ENCODE results near the gene KRTDAP. TPM values are rescaled to one million over a fixed set of nuclear protein-coding genes. Genes with fewer than 3 reads are reported as not detected.

Gene KRTDAP
- total and polyA plus RNA-seq, 10 of the 15 experiments (the other 5 are each of a cell fraction or from before 2014, with no cell fraction given), result 0.23 TPM; not detected in 9

- no peak for TF ChIP-seq NFYB (IDR thresholded peaks at IDR 0.05; ENCODE audit: insufficient read depth, low read depth, low read length)
- 0 out of 2 replicates have a peak, but pooled peaks have one; percentile 34 for TF ChIP-seq TARDBP (IDR thresholded peaks at IDR 0.05; ENCODE audit: borderline replicate concordance)
- TF ChIP-seq, protein P1, sequence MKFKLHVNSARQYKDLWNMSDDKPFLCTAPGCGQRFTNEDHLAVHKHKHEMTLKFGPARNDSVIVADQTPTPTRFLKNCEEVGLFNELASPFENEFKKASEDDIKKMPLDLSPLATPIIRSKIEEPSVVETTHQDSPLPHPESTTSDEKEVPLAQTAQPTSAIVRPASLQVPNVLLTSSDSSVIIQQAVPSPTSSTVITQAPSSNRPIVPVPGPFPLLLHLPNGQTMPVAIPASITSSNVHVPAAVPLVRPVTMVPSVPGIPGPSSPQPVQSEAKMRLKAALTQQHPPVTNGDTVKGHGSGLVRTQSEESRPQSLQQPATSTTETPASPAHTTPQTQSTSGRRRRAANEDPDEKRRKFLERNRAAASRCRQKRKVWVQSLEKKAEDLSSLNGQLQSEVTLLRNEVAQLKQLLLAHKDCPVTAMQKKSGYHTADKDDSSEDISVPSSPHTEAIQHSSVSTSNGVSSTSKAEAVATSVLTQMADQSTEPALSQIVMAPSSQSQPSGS (IDR thresholded peaks at IDR 0.05; ENCODE audit: low read length), result peak; percentile 76
- no peak for TF ChIP-seq RBBP5 (conservative IDR thresholded peaks at IDR 0.05)
- peak; percentile 100 for TF ChIP-seq SMC3 (IDR thresholded peaks at IDR 0.05; ENCODE audit: borderline replicate concordance, low read length)
- peak; percentile 61; the same call in 1 of the 2 replicates for TF ChIP-seq ZNF24 (IDR thresholded peaks at IDR 0.05)
- no peak for TF ChIP-seq IRF3 (IDR thresholded peaks at IDR 0.05)
- TF ChIP-seq FOXK2 (IDR thresholded peaks at IDR 0.05), result no peak
- no peak for TF ChIP-seq RCOR1 (conservative IDR thresholded peaks at IDR 0.05; ENCODE audit: low read depth, low read length)
- no peak for TF ChIP-seq SMAD1 (IDR thresholded peaks at IDR 0.05; ENCODE audit: low read depth, partially characterized antibody)
- no peak for TF ChIP-seq SPI1 (IDR thresholded peaks at IDR 0.05; ENCODE audit: borderline replicate concordance, insufficient read depth, low read depth, low read length)
- TF ChIP-seq NBN (IDR thresholded peaks at IDR 0.05), result peak; percentile 79
- peak; percentile 48; the same call in 1 of the 2 replicates for TF ChIP-seq TBL1XR1 (IDR thresholded peaks at IDR 0.05; ENCODE audit: low read depth, low read length)
- TF ChIP-seq CREB1 (IDR thresholded peaks at IDR 0.05; ENCODE audit: low read depth), result no peak
- TF ChIP-seq, protein P2, sequence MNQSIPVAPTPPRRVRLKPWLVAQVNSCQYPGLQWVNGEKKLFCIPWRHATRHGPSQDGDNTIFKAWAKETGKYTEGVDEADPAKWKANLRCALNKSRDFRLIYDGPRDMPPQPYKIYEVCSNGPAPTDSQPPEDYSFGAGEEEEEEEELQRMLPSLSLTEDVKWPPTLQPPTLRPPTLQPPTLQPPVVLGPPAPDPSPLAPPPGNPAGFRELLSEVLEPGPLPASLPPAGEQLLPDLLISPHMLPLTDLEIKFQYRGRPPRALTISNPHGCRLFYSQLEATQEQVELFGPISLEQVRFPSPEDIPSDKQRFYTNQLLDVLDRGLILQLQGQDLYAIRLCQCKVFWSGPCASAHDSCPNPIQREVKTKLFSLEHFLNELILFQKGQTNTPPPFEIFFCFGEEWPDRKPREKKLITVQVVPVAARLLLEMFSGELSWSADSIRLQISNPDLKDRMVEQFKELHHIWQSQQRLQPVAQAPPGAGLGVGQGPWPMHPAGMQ (IDR thresholded peaks at IDR 0.05; ENCODE audit: borderline replicate concordance), result no peak
- TF ChIP-seq ATF7 (IDR thresholded peaks at IDR 0.05; ENCODE audit: low read depth), result peak; percentile 62
- no peak for TF ChIP-seq ESRRA (IDR thresholded peaks at IDR 0.05; ENCODE audit: low read length)
- TF ChIP-seq YBX1 (IDR thresholded peaks at IDR 0.05), result peak; percentile 89
- no peak for TF ChIP-seq SIN3A (IDR thresholded peaks at IDR 0.05; ENCODE audit: low read depth, low read length)
- peak in 1 of 2 experiments; percentile 65; a peak in 2 of 4 replicates for TF ChIP-seq EP300 (IDR thresholded peaks at IDR 0.05; ENCODE audit: borderline replicate concordance in 1 of 2, control insufficient read depth in 1 of 2, low read depth in 2 of 2, low read length in 2 of 2)
- no peak for TF ChIP-seq SIX5 (IDR thresholded peaks at IDR 0.05; ENCODE audit: low read depth, low read length, severe bottlenecking)
- TF ChIP-seq NR2C1 (IDR thresholded peaks at IDR 0.05), result peak; percentile 61; the same call in 1 of the 2 replicates
- TF ChIP-seq YY1 (IDR thresholded peaks at IDR 0.05; ENCODE audit: low read depth, low read length), result peak; percentile 81
- no peak for TF ChIP-seq STAT1 (conservative IDR thresholded peaks at IDR 0.05)
- TF ChIP-seq POLR2AphosphoS5 (IDR thresholded peaks at IDR 0.05; ENCODE audit: low read length), result no peak
- no peak for TF ChIP-seq HDAC2 (IDR thresholded peaks at IDR 0.05)
- no peak for TF ChIP-seq MYB (IDR thresholded peaks at IDR 0.05; ENCODE audit: borderline replicate concordance, low read depth, low read length)
- TF ChIP-seq SKIL (IDR thresholded peaks at IDR 0.05; ENCODE audit: low read depth, poor library complexity, severe bottlenecking), result peak; percentile 62
- TF ChIP-seq WRNIP1 (IDR thresholded peaks at IDR 0.05; ENCODE audit: borderline replicate concordance, low read depth, low read length), result 0 out of 2 replicates have a peak, but pooled peaks have one; percentile 84
Measured at GRCh38 chr19:35468637-35469036, 21.6 kb downstream of the KRTDAP start (continued).

Data from GM12878 (cell line).